Measurements from ENCODE around the gene VPS9D1. TPM values are rescaled to one million over a fixed set of nuclear protein-coding genes. Genes with fewer than 3 reads are reported as not detected.

The VPS9D1 gene
- total and polyA plus RNA-seq, 2 of the 4 experiments (the other 2 are of a cell fraction) = 1.8 to 20.3 TPM

DNA sequence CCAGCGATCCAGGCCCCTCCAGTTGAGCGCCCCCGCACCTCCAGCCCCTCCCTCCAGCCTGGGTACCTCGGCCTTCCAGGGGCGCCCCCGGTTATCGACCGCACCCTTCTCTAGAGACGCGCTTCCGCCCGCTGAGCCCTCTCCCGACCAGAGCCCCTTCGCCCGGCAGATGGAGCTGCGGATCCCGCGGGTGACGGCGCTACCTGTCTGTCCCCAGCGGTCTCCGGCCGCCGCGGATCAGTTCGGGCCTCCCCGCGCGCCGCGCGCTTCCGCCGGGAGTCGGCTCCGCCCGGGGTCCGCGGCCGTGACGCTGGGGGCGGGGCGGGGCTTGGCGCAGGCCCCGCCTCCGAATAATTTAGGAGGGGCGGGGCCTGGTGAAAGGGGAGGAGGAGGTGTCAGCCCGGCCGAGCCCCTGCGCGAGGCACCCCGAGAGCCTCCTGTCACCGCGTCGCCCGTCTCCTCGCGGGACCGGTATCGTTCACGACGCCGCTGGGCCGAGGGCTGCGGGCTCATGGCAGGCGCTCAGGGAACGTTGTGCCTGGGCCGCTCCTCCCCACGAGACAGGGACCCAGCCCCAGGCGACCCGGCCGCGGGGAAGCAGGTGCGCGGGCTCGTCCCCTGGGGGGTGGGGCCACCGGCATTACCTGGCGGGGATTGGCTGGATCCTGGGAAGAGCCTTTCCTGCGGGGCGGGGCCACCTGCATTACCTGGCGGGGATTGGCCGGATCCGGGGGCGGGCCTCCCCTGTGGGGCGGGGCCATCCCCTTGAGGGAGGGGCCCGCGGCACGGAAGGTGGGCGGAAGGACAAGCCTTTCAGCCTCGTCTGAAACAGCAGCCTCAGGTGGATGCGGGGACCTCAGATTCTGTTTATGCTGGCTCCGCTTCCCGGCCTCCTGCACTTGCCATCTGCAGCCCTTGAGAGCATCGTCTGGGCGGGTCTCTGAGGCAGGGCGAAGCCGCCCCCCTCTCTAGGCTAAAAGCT lies 19.0 kb downstream of the VPS9D1 start, which contains the start of gene SPATA2L (continued):
- peak; percentile 27 for TF ChIP-seq CTCF (conservative IDR thresholded peaks at IDR 0.05; ENCODE audit: low read depth, low read length)

All from IMR-90 (cell line).